ENCODE data around the gene HOXB4.

Gene HOXB4

GRCh38 chr17:48559122-48559839 is 18.9 kb downstream of the HOXB4 start:
- no peak for DNase-seq (ENCODE audit: low read depth)

GRCh38 chr17:48558831-48559121 is 19.4 kb downstream of the HOXB4 start:
- no peak for DNase-seq (ENCODE audit: low read depth)

GRCh38 chr17:48558057-48558830 is 19.9 kb downstream of the HOXB4 start:
- no peak for DNase-seq (ENCODE audit: low read depth)

- no peak for DNase-seq (ENCODE audit: low read depth)
These were observed 21.4 kb downstream of the HOXB4 start for GRCh38 chr17:48556576-48557401.

GRCh38 chr17:48556229-48556575 is 21.9 kb downstream of the HOXB4 start:
- DNase-seq (ENCODE audit: low read depth) = no peak

GRCh38 chr17:48555258-48556228 is 22.6 kb downstream of the HOXB4 start:
- DNase-seq (ENCODE audit: low read depth) = no peak

- no peak for DNase-seq (ENCODE audit: low read depth)
These were observed 23.5 kb downstream of the HOXB4 start for GRCh38 chr17:48554412-48555257.

GRCh38 chr17:48553826-48554225 is 24.3 kb downstream of the HOXB4 start:
- DNase-seq (ENCODE audit: low read depth) = no peak

GRCh38 chr17:48553190-48553547 is 25.0 kb downstream of the HOXB4 start:
- no peak for DNase-seq (ENCODE audit: low read depth)

GRCh38 chr17:48552466-48553189 is 25.5 kb downstream of the HOXB4 start:
- no peak for DNase-seq (ENCODE audit: low read depth)

GRCh38 chr17:48551596-48552465 is 26.3 kb downstream of the HOXB4 start:
- no peak for DNase-seq (ENCODE audit: low read depth)

- DNase-seq (ENCODE audit: low read depth) = no peak
These were observed 27.0 kb downstream of the HOXB4 start for GRCh38 chr17:48551214-48551555.

- no peak for DNase-seq (ENCODE audit: low read depth)
These were observed 27.5 kb downstream of the HOXB4 start for GRCh38 chr17:48550502-48551213.

GRCh38 chr17:48549914-48550501 is 28.1 kb downstream of the HOXB4 start:
- DNase-seq (ENCODE audit: low read depth) = no peak

- DNase-seq (ENCODE audit: low read depth) = no peak
These were observed 28.9 kb downstream of the HOXB4 start for GRCh38 chr17:48549281-48549630.

GRCh38 chr17:48548523-48549280 is 29.4 kb downstream of the HOXB4 start:
- no peak for DNase-seq (ENCODE audit: low read depth)

GRCh38 chr17:48547808-48548522 is 30.2 kb downstream of the HOXB4 start:
- DNase-seq (ENCODE audit: low read depth) = no peak

Measured in activated T-cell treated with anti-CD3 and anti-CD28 coated beads for 48 hours (primary cell).